ENCODE measurements around the gene MED15. TPM values are rescaled to one million over a fixed set of nuclear protein-coding genes. Genes with fewer than 3 reads are reported as not detected.

The MED15 gene
- total and polyA plus RNA-seq, 12 donors: 22.5 to 203 (median 82.2) TPM

DNA sequence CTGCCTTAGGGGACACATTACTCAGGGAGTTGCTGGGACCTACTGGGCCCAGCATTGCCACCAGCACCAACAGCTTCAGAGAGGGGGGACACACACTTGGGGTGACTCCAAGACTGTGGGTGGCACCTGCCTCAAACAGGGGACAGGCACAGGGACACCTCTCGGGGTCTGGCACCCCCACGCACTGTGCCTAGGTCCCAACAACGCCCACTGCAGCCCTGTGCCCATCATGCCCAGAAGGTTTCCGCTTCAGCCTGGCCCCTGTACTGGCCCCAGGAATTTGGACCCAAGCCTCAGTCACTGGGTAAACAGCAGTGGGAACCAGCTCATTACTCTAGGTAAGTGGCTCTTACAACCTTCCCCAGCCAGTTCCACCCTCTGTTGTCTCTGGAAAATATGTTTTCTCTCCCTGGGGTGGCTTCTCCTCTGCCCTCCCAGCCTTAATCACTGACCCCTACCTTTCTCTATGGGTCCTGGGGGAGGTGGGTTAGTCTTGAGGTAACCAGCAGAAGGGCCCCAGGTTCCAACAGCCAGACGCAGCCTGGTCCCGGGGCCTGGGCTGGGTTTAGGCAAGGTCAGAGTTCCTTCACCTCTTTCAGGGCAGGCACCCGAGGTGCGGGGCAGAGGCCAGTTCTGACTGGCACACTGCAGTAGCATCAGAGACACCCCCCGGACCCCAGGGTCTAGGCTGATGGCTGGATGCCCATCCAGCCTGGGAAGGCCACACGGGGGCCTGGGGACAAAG lies 123.6 kb downstream of the MED15 start:
- Histone ChIP-seq H3K4me1 (replicated peaks in 1 of 2) (no peaks in the 10 kb centered on the region), H3K27ac (no peak overlapping the region), H3K9me3 (replicated peaks in 1 of 3) (no peaks in the 10 kb centered on the region), H3K4me3 (no peak overlapping the region), H3K27me3 (no peaks in the 10 kb centered on the region), H3K36me3 (replicated peaks in 1 of 2) (no peaks in the 10 kb centered on the region)
- WGBS, 4 donors: 86 to 90% (median 88%) methylated on average over 5 to 10 of the region's 10 CpGs
- DNase-seq: no peak
- intact Hi-C loops (cut with DNase I): no loop called here
- TF ChIP-seq, protein P1, sequence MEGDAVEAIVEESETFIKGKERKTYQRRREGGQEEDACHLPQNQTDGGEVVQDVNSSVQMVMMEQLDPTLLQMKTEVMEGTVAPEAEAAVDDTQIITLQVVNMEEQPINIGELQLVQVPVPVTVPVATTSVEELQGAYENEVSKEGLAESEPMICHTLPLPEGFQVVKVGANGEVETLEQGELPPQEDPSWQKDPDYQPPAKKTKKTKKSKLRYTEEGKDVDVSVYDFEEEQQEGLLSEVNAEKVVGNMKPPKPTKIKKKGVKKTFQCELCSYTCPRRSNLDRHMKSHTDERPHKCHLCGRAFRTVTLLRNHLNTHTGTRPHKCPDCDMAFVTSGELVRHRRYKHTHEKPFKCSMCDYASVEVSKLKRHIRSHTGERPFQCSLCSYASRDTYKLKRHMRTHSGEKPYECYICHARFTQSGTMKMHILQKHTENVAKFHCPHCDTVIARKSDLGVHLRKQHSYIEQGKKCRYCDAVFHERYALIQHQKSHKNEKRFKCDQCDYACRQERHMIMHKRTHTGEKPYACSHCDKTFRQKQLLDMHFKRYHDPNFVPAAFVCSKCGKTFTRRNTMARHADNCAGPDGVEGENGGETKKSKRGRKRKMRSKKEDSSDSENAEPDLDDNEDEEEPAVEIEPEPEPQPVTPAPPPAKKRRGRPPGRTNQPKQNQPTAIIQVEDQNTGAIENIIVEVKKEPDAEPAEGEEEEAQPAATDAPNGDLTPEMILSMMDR (IDR thresholded peaks at IDR 0.05): no peak
- no peak for TF ChIP-seq POLR2A (IDR thresholded peaks at IDR 0.05)

DNA sequence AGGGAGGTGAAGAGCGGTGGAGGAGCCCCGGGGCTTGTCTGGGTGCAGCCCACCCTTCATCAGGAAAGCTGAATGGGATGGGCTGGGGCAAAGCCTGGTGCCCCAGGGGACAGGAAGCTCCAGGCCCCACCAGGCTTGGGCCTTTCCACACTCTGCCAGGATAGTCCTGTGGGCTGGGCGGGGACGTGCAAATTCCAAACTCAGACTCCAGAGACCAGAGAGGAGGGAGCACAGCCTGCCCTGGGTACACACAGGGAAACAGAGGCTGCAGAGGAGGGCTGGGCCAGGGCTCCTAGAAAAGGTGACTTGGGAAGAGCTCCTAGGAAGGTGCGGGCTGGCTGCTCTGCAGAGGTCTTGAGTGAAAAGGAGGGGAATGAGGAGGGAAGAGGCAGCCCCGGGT lies 124.7 kb downstream of the MED15 start:
- H3K4me3 ChIP-seq: no peak overlapping the region
- H3K9me3 ChIP-seq (replicated peaks in 1 of 3): no peaks in the 10 kb centered on the region
- no peaks in the 10 kb centered on the region for H3K27me3 ChIP-seq
- TF ChIP-seq, protein P1 (IDR thresholded peaks at IDR 0.05): no peak
- TF ChIP-seq POLR2A (IDR thresholded peaks at IDR 0.05): no peak
- no peak for DNase-seq
- H3K36me3 ChIP-seq (replicated peaks in 1 of 2): no peaks in the 10 kb centered on the region
- 78 to 90% (median 82%) methylated on average over 5 to 6 of the region's 6 CpGs for WGBS, 4 donors
- no peak overlapping the region for H3K27ac ChIP-seq
- intact Hi-C loops (cut with DNase I): no loop called here
- H3K4me1 ChIP-seq (replicated peaks in 1 of 2): no peaks in the 10 kb centered on the region

DNA sequence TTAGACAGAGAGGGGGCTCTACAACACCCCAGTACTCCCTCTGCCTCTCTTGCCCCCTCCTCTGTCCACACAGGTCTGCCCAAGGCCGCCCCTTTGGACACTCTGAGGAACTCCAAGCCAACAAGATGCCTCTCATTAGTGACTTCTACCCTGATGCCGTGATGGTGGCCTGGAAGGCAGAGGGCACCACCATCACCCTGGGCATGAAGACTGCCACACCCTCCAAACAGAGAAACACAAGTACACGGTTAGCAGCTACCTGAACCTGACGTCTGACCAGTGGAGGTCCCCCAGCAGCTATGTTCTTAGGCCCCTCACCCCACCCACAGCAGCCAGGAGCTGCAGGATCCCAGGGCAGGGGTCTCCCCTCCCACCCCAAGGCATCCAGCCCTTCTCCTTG lies 125.1 kb downstream of the MED15 start:
- Histone ChIP-seq H3K36me3 (replicated peaks in 1 of 2) (no peaks in the 10 kb centered on the region), H3K27ac (no peak overlapping the region), H3K4me3 (no peak overlapping the region), H3K4me1 (replicated peaks in 1 of 2) (no peaks in the 10 kb centered on the region), H3K9me3 (replicated peaks in 1 of 3) (no peaks in the 10 kb centered on the region), H3K27me3 (no peaks in the 10 kb centered on the region)
- 68 to 80% (median 78%) methylated on average over 4 of the region's 4 CpGs for WGBS, 4 donors
- TF ChIP-seq, protein P1 (IDR thresholded peaks at IDR 0.05): no peak
- TF ChIP-seq POLR2A (IDR thresholded peaks at IDR 0.05): no peak
- no peak for DNase-seq
- intact Hi-C loops (cut with DNase I): no loop called here

DNA sequence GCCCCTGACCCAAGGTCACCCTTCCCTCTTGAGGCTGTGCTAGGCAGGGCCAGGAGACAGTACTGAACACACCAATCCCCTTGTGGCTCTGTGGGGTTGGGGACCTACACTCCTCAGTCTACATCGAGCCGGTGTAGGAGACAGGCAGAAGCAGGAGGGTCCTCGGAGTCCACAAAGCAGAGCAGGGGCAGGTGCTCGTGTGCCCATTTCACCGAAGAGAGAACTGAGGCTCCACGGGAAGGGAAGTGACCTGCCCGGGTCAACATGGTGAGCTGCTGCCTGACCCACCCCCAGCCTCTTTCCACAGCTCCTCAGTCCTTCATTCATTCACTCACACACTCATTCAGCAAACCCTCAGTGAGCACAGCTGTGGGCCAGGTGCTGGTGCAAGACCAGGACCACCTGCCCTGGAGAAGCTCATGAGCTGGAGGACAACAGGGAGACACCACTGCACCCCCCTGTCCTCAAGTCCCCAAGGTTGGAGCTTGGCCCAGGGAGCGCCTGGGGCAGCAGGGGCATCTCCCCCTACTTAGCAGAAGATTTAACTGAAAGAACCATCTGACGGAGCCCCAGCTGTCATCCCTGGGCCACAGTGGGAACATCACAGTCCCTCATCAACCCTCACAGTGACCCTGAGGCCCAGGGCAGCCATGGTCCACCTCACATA lies 127.3 kb downstream of the MED15 start:
- H3K9me3 ChIP-seq (replicated peaks in 1 of 3): no peaks in the 10 kb centered on the region
- no peak overlapping the region for H3K4me3 ChIP-seq
- no peaks in the 10 kb centered on the region for H3K36me3 ChIP-seq (replicated peaks in 1 of 2)
- no peaks in the 10 kb centered on the region for H3K27me3 ChIP-seq
- intact Hi-C loops (cut with DNase I): no loop called here
- H3K27ac ChIP-seq: no peak overlapping the region
- no peaks in the 10 kb centered on the region for H3K4me1 ChIP-seq (replicated peaks in 1 of 2)
- WGBS, 4 donors: 83 to 94% (median 88%) methylated on average over 7 to 9 of the region's 9 CpGs
- TF ChIP-seq, protein P1 (IDR thresholded peaks at IDR 0.05): no peak
- TF ChIP-seq POLR2A (IDR thresholded peaks at IDR 0.05): no peak
- no peak for DNase-seq
